Fibroblast of skin of right quadriceps (primary cell): Measurements from ENCODE around the gene CABP2.

Experiments used
- DNase-seq: peaks from one replicate; pipeline ENCODE4 v3.0.0-alpha.2; 2013

The CABP2 gene

DNA sequence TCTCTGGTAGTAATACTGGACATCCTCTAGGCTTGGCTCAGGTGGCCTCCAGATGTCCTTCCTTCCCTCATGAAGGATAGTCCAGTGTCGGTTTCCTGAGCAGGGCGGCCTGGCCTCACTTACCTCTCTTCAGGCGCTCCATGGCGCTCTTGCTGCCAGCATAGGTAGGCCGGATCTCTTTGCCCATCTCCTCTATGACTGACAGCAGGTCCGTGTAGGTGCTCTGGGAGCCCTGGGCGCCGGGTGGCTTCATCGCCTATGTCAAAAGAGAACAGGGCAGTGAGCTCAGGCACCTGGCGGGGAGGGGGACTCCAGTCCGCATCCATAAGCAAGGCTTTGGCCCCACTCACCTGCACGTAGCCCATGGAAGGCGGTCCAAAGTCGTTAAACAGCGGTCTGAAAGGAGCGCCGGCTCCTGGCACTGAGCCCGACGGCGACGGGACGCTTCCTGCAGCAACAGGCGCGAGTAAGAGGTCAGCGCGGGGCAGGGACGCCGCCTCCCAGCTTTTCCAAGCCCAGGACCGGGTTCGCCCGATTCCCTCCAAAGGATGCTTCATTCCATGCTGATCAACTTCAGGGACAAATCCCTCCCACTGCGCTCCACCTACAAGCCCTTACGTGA lies 15.9 kb downstream of the CABP2 start:
- no peak for DNase-seq

DNA sequence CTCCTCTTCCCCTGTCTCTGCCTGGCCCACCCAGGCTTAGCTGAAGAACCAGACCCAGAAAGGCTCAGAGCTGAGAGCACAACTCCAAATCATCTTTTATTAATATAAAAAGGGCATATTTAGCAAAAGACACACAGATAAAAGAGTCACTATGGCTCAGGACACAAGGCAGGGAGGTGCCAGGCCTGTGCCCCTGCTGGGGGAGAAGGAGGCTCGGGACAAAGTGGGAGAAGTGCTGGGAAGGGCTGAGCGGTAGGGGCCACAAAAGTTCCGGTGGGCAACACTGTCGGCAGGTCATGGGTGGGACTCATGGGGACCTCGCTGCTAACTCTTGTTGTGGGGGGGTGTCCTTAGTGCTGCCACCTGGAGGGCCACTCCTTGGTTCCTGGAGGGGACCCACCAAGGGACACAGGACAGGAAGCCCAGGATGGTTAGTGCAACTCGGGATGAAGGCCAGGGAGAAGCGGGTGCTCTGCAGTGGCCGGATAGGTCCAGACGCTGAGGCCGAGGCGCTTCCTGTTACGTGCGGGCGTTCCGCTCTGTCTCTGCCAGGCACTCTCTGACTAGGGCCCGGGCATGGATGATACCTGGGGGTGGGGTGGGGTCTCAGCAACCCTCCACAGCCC lies 16.7 kb downstream of the CABP2 start:
- no peak for DNase-seq

DNA sequence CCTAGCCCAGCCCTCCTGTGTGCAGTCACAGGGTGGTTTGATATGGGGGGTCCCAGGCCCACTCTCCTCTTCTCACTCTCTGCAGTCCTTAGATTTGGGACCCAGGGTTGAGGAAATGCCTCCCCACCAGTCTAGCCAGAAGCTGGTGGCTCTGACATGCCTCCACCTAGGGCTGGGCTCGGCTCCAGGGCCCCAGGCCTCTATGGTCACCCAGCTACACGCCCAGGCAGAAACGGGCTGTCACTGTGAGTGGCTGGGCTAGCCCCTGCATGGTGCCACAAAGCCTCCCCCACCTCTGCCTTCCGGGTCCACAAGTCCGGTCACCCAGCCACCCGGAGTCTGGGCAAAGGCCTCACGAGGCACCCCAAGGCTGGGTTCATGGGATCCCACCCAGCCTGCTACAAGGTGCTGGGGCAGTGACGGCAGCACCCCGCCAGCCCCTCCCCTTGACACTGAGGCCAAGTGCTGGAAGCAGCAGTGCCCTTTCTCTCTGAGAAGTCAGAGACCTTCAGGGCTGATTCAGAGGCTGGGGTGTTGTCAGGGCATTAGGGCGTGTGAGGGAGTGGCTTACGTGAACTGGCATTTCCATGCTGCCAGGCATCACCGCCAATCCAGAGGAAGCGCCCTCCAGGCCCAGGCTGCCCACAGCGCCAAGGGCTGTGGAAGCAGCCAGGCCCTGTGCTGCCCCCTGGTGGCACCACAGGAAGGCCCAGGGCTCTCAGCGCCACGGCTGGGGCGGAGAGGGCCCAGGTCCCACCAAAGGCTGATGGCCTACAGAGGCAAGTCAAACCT lies 17.4 kb downstream of the CABP2 start:
- DNase-seq: peak; percentile 75

DNA sequence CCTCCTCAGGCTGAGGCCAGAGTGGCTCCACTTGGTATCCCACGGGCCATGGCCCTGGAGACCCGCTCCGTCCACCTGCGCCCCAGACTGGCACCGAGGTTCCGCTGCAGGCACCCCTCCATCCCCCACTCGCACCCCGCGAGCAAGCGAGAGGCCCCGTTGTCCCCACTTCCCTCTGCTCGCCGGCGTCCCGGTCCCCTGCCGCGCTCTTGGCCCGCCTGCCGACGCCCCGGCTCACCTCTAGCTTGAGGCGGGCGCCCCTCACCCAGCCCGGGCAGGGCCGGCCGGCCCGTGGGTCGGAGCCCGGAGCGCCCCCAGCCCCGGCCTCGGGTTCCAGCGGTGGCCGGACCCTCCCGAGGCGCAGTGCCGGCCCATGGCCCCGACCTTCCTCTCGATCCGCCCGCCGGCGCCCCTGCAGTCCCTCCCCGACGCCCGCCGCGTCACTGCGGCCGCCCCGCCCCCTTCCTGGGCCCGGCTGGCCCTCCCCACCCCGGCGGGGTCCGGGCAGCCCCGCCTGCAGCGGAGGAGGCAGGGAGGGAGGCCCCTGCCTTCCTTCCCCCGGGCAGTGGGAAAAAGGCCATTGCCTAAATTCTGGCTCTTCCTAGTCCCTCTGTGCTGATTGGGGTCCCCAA lies 18.2 kb downstream of the CABP2 start, which contains the start of gene PITPNM1:
PITPNM1 (minus strand) TSS at position 414 of the 632 bp plus-strand sequence. CDS start 1,183 bp downstream, outside the sequence.
- peak; percentile 48 for DNase-seq

DNA sequence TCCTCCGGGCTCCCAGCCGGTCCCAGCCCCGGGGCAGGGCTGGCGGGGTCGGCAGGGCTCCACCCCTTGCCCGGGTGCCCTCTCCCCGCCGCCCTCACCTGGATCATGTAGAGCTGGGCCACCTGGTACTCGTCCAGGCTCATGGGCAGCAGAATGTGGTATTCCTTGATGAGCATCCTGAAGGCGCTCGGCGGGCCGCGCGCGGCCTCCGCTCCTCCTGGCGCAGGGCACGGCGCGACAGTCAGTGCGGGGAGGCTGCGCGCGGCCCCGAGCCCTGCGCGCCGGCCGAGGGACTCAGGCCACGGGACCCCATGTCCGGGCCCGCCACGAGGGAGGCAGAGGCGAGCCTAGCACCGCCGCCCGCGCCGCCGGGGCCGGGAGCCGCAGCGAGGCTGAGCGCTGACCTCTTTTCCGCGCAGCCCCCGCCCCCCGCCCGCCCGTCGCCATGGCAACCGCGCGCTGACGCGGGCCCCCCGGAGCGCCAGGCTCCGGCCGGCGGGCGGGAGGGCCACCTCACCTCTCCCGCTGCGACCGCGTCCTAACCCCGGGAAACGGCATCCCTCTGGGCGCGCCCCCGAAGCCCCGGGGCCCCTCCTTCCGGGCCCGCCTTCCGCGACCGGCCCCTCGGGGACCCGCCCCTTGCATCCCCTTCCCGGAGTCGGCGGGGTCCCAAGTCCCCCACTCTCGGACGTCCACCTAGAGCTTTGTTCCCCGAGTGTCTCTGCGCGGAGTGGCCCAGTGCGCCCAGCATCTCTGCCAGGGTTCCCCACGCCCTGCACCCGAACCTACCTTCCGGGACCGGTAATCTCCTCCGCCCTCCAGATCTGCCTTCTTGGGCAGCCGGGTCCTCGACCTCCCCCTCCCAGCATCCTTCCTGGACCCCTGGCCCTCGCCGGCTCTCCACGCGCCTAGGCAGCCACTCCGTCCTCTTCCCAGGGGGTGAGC lies 19.0 kb downstream of the CABP2 start:
- DNase-seq: peak; percentile 21

DNA sequence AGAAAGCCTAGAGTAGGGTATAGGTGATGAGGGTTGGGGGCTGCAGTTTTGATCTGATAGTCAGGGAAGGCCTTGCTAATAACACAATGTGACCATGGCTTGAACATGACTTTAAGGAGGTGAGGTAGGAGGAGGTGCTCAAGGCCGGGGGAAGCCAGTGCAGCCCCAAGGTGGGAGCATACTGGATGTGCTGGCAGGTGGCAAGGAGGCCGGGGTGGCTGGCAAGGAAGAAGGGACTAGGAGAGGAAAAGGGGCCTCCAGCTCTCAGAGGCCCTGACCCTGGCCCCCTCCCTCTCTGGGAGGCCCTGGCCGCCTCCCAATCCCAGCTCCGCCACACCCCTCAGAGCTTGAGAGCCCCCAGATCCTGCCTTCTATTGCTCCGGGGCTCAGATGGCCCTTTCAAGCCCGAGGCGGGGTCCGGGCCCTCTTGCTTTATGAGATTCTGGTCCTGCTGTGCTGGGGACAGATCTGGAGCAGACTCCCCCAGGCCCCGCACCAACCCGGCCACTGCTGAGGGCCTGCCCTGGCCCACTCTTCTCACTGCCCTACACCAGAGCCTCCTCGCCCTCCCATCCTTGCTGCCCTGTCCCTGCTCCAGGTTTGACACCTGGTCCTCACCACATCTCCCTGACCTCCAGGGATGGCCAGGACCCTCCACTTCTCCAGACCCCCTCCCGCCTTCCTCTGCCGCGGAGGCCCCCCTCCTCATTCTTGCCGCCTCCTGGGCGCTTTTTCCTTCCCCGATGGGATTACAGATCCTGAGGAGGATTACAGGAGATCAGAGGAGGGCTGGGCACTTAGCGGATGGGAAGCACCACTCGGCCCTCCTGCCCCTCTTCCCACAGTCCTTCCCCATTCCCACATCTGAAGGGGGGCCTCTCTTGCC lies 19.9 kb downstream of the CABP2 start:
- DNase-seq: no peak

DNA sequence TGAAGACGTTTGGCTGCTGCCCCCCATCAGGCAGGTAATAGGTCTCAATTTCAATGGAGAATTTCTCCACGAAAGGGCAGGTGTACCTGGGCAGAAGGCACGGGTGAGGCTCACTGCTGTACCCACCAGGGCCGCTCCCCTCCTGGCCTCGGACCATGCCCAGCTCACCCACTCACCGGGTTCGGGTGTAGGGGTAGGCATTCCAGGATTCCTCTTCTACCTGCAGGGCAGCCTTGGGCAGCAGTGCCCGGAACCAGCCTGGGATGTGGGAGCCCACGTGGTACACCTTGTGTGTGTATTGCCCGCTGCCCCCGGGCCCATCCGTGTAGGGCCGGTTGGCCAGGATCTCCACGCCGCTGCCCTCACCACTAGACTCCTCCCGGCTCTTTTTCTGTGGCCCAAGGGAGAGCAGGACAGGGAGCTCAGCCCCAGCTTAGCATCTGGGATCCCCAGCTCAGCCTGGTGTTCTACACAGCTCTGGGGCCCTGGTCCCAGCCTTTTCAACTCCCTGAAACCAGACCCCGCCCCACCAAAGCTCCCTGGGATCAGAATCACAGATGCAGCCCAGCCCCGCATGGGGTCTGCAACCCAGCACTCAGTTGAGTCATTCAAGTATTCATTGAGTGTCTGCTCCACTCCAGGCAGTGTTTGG lies 20.8 kb downstream of the CABP2 start:
- no peak for DNase-seq

DNA sequence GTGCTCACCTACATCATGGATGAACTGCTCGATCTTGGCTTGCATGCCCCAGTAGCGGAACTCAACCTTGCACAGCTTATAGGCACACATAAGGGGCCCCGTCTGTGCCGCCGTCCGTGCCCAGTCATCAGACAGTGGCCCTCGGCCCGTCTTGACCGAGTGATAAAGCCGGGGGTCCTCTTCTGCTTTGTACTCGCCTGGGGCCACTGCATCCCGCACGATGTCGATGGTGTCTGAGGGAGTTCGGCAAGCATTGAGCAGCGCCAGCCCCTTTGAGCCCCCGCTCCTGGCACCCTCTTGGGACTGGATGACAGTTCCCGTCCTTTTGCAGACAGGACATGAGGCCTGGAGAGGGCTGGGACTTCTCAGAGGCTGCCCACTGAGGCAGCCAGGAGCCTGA lies 21.4 kb downstream of the CABP2 start:
- DNase-seq: no peak

DNA sequence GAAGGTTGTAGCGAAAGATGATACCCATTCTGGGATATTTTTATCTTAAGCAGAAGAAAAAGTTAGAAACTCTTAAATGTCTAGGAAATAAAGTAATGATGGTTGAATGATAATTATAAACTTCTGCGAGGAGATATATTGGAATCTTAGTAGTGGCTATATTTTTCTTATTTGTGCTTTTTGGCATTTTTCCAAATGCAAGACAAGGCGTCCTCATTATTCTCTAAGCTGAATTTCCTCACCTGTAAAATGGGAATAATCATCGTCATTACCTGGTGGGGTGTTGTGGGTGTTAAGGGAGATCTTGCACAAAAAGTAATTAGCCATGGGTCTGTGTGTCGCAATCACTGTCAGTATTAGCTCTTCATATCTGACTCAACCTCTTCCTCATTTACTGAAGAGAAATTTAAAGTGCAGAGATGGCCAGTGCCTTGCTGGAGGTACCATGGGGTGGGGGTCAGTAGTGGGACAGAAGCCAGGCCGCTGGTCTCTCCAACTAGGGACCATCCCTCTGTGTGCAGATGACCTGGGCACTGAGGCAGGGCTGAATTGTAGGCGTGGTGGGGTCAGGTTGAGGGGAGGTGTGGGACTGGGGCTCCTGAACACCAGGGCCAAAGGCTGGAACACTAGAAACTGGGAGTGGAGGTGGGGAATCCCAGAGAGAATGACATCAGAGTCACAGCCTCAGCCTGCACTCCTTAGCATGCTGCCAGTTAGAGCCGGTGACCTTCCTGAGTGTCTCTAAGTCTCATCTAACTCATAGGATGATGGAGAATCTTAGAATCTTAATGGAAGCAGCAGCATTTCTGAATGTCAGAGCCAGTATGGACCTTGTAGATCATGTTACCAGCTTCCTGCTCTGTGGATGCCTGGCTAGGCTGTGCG lies 22.2 kb downstream of the CABP2 start:
- no peak for DNase-seq

DNA sequence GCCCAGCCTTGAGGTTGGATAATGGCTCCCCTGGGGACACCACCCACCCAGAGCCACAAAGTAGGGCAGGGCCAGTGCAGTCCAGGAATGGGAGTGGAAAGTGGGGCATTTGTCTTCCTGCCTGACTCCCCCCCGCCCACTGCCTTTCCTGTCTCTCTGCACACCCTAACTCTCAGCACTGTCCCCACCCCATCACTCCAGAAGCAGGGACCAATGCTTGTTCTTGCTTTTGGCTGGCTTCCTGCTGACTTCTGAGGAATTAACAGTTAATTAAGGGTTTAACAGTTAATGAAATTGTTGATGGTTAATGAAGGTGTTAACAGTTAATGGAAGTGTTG lies 22.8 kb downstream of the CABP2 start:
- DNase-seq: no peak

DNA sequence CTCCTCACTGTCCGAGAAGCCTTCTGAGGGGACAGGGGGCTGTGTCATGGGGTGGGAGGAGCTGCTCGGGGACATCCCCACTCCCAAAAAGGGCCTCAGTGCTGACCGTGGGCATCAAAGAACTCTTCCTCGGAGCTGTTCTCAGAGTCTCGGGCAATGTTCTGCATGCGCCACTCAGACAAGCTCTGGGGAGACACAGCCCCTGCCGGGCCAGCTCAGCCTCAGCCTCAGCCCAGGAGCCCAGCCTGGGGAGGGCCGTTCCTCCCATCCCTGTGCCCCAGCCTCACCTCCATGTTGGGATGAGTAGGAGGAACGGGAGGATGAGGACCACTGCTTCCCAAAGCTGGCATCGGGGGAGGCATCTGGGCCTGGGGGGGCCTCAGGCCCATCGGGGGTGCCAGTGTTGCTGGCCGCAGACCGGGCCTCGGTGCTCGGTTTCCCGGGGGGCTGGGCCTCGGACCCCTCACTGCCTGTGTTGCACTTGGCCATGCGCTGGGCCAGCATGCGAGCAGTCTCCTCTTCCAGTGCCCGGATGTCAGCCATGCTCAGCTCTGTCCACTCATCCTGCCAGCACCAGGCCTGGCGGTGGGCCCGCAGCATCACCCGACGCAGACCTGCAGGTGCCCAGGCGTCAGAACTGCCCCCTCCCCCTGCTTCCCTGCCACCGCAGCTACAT lies 23.3 kb downstream of the CABP2 start:
- no peak for DNase-seq

DNA sequence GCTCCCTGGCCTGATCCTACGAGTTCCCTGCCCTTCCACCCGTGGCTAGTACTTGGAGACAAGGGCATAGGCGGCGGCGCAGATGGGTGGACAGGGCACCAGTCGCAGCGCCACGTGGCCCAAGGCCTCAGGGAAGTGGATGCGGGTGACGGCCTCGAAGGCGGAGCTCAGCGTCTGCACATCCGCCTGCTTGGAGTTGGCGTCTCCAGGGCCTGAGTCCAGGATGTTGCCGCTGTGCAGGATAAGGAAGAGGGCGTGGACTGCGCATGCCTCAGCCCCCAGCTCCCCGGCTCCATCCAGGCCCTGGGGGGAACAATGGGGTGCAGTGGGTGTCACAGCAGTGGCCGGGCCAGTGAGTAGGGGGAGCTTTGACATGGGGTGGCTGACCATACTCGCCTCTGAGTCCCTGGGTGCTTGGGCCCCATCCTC lies 24.7 kb downstream of the CABP2 start:
- no peak for DNase-seq

DNA sequence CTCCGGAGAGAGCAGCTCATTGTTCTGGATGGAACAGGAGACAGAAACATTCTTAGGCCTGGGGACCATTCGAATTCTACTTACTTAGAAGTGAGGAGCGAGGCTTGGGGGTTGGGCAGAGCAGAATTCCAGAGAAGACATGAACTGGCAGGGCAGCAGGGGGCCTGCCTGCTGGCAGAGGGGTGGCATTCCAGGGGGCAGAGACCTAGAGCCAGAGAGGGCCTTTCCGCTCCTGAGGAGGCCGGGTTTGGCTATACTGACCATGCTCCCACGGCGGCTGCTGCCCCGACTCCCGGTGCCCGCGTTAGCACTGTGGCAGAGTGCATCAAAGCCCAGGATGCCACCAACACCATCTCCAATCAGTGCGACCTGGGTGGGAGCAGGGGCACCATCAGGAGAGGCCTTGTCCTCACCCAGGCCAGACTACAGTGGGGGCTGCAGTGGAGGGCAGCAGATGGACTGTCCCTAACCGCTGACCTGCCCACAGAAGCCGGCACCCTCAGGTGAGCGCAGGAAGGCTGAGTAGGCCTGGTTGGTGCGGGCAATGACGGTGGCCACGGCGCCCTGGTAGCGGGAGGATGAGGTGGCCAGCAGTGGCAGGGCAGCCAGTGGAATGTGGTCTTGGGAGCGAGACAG lies 25.5 kb downstream of the CABP2 start:
- DNase-seq: no peak

DNA sequence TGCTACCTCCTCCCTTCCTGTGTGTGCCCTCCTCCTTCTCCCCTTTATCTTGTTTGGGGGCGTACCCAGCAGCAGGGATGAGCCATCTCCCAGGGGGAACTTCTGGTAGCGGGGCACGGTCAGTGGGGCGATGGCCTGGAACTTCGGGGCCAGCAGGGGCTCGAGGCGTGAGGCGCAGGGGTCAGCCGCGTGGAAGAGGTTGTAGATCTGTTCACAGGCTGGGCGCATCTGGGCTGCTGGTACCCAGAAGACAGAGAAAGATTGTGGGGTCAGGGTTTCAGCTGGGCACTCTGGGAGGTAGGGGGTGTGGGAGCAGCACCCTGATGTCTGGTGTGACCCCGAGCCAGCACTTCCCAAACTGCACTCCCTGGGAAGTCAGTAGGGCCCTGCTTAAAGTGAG lies 27.1 kb downstream of the CABP2 start:
- no peak for DNase-seq

DNA sequence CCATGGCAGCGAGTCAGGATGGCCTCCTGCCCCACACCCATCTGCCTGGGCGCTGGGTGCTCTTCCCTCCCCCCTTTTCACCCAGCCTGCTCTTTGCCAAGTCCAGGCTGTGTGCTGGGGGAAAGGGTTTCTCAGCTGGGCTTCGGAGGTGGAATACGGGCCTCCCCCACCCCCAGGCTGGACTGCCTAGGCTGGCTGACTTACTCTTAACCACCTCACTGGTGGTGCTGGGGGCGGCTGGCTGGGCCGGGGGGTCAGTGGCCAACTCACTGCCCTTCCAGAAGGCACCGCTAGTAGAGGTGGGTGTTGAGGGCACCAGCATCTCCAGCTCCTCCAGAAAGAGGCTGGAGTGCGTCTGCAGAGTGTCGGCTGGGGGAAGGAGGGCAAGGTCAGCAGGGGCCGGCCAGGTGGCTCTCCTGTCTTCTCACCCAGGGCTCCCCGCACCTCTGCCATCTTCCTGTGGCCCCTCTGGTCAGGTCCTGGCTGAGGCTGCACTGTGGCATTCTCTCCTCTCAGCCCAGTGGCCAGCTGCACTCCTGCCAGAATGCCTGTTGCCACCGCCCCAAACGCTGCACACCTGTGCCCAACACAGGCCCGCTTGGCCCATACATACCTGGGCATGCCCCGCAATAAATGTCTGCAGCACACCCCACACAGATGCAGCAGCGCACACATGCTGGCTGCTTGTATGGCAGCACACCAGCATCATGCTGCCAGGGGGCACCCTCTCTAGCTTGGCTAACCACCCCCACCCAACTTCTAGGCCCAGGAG lies 27.8 kb downstream of the CABP2 start:
- no peak for DNase-seq

DNA sequence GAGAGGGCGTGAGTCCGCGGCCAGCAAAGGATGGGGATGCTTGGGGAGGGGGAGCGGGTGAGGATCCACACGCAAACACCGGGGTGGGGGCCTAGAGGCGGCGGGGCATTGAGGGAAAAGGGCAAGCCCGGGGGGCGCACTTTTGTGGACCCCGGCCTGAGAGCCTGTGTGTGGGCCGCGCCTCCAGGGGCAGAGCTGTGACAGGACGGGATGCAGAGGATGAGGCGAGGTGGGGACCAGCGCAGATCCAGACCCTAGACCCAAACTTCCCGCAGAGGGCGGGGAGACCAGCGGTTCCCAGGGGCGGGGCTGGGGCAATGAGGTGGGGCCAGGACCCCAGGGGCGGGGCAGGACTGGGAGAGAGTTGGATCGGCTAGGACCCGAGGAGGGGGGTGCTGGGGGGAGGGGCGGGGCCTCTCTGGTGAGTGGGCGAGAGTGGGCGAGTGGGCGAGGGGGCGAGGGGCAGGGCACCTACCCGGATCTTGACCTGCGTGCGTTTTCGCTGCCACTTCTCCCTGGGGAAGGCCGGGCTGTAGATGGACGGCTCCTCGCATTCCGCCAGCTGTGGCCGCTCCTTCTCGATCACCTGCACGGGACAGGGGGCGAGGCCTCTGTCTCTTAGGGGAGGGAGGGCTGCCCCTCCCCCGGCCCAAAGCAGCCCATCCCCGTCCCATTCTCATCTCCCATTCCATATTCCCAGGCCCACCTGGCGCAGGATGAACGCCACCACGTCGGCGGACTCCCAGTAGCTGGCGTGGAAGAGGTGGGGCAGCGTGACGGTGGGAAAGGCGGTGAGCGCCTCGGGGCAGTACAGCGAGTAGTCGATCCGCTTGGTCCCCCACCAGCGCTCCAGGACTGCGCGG lies 28.6 kb downstream of the CABP2 start:
- DNase-seq: no peak
